Measurements from ENCODE around the gene MSRB1.

GRCh38 chr16:1977875-1978268, 34.9 kb upstream of the MSRB1 start:
- TF ChIP-seq CTCF (IDR thresholded peaks at IDR 0.05; ENCODE audit: low read depth, low read length) (no peak), EZH2phosphoT487 (IDR thresholded peaks at IDR 0.05; ENCODE audit: low read depth) (no peak)
